GM18511 (cell line): Measurements from ENCODE around the gene MYO18B.
"Not testable (repeated sequence)": the region's sequence is repeated elsewhere in the genome, so short reads cannot be mapped to it uniquely, and the experiment has no call there.

ENCODE experiments used
- ATAC-seq: cut with Tn5 transposase; IDR thresholded peaks from one replicate; pipeline ENCODE4 v1.9.1; 2021; ENCODE audit warnings: mild to moderate bottlenecking, moderate library complexity; ENCODE audit not compliant: unreplicated experiment

The MYO18B gene

DNA sequence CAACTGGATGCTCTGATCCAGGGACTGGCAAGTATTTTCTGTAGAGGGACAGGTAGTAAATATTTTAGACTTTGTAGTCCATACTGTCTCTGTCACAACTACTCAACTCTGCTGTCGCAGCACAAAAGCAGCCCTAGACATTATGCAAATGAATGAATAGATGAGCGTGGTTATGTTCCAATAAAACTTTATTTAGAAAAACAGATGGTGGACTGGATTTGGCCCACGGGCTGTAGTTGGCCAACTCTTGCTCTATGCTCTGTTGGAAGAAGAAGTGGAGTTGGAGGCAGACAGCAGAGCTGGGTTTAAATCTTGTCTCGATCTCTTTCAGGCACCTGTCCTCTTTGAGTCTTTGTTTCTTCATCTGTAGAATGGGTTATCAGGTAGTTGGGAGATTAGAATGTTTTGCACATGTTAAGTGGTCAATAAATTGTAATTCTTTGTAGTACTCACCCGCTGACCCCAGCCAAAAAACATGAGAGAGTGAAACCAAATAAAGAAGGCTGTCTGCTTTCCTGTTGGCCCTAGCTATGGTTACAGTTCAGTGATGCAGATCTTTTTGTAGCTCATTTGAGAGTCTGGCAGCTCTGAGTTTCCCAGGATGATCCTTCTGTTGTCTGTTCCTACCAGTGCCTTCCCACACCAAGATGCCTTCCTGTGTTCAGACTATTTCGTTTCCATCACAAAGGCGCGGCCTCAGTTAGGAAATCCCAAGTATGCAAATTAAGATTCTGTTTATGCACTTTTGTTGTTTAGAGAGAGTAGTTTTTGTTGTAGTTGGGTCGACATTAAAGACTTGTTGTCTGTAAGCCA, 229.2 kb downstream of the MYO18B start:
- no peak for ATAC-seq

GRCh38 chr22:25972397-25972796, 230.4 kb downstream of the MYO18B start:
- no peak for ATAC-seq

DNA sequence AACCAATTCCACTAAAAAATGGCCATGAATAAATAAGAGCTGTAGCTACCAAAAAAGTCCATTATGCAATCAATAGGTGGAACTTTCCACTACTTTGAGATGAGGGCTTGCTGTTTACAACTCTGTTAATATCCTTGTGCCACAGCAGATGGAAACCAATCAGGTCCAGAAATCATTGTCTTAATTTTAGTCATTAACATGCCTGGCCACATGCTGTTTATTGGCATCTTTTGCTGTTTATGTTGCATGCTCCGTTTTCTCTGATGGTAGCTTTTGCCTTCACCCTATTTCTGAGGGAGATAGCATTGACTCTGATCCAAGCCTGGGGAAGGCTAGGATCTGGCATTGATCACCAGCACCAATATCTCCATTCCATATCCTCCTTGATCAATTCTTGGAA, 234.4 kb downstream of the MYO18B start:
- ATAC-seq, result no peak

DNA sequence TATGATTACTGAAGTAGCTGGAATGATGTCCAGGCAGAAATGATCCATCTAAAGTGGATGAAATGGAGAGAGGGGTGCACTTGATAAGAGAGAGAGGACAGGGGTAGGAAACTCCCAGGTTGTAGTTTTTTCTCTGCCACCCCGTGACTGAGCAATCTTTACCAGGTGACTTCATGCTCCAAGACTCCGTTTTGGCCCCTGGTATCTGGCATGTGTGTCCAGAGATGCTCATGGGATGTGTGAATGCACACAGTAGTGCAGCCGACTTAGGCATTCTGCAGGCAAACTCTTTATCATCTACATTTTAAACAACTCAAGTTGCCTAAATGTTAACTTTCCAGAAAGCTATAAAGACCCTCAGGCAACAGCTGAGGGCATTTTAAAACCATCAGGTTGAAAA, 238.0 kb downstream of the MYO18B start:
- ATAC-seq, result no peak

- not testable (repeated sequence) for ATAC-seq
These were observed 242.9 kb downstream of the MYO18B start for GRCh38 chr22:25984911-25985310.

DNA sequence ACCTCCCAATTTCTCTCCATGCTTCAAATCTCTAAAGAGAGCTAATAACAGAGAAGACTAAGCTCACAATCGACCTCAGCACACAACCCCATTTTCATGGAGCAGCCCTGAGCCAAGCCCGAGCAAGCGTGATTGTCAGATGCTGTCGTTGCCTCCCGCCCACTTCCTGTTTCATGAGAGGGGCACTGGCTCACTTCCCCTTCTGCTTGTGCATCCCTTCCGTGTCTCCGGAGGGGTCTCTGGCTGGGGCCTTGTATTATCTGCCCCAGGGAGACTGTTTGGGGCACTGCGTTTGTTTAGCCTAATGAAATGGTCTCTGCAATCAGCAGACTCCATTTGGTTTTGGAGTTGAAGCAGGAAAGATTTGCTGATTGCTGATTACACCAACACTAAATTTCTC, 246.0 kb downstream of the MYO18B start:
- ATAC-seq, result no peak

GRCh38 chr22:25990940-25991339, 249.0 kb downstream of the MYO18B start:
- ATAC-seq, result no peak

GRCh38 chr22:25992331-25992730, 250.3 kb downstream of the MYO18B start:
- ATAC-seq, result no peak

DNA sequence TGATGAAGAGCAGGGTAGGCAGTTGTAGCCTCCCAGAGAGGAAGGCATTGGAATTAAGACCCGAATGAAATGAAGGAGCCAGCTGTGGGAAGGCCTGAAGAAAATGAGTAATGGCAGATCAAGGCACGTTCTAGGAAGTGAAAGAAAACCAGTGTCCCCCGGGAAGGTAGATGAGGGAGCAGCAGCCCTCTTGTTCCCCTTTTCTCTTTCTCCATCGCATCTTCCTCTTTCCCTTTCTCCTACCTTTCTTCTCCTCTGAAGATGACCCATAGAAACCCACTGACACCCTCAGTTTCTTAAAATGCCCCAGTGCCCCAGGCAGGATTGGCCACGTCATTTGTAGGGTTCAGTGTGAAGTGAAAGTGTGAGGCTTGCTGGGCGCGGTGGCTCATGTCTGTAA, 254.7 kb downstream of the MYO18B start:
- no peak for ATAC-seq

- no peak for ATAC-seq
These were observed 256.1 kb downstream of the MYO18B start for GRCh38 chr22:25997886-25998775.

DNA sequence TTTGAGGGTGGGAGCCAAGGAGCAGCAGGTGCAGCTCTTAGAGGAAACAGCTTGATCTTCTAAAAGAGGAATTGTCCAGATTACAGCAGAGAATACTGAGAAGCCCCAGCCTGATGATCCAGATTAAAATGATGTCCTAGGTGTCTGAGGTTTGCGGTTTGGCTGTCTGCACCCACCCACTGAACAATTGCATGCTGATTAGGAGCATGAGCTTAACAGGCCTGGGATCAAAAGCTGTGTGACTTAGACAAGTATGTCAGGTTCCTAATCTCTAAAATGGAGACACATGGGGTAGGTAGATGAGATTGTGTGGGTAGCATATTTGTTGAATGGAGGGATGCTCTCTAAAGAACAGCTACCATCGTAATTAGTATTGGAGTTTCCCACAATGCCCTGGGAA, 260.5 kb downstream of the MYO18B start:
- ATAC-seq, result no peak

DNA sequence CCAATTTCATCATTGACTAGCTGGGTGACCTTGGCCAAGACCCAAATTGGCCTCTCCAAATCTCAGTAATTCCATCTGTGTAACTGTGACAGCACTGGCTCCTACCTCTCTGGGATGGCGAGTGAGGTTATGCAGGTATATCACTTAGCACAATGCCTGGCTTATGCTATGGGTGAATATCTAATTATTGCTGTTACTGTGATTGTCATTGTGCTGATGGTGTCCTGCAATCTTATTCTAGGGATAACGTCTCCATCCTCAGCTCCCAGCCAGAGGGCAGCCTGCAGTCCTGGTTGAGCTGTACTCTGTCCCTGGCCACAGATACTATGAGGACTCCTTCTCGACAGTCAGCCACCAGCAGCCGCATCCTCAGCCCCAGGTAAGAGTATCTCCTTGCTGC, 262.5 kb downstream of the MYO18B start:
- ATAC-seq, result no peak

GRCh38 chr22:26008587-26008986, 266.6 kb downstream of the MYO18B start:
- no peak for ATAC-seq

GRCh38 chr22:26016916-26017315, 274.9 kb downstream of the MYO18B start:
- no peak for ATAC-seq

GRCh38 chr22:26017932-26018331, 275.9 kb downstream of the MYO18B start:
- no peak for ATAC-seq

GRCh38 chr22:26019596-26019995, 277.6 kb downstream of the MYO18B start:
- ATAC-seq, result no peak

GRCh38 chr22:26021516-26021915, 279.5 kb downstream of the MYO18B start:
- ATAC-seq, result no peak

DNA sequence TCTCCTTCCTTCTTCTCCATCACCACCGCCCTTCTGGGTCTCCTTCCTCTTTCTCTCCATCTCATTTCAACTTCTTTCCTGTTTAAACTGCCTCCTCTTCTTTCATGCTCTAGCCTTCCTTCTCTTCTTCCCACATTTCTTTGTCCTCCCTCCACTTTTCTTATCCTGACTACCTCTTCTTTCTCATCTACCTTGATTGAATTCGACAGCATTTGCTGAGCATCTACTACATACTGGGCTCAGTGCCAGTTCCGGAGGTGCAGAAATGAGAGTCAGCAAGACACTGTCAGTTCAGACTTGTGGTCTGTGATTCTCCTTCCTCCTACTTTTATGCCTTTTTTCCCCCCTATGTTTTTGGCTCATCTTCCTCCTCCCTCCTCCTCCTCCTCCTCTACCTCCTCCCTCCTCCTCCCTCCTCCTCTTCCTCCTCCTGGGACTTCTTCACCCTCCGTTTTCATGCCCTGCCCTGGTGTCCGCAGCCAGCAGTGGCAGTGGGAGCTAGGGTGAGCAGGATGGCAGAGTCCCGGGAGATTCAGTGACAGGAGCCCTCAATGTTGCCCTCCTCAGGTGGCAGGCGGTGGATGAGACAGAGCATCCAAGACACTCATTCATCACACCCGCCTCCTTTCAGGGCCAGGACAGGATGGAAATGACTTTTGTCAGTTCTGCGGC, 281.3 kb downstream of the MYO18B start:
- ATAC-seq, result no peak

- ATAC-seq, result no peak
These were observed 283.6 kb downstream of the MYO18B start for GRCh38 chr22:26025626-26026025.

- no peak for ATAC-seq
These were observed 285.4 kb downstream of the MYO18B start for GRCh38 chr22:26027341-26027740.

DNA sequence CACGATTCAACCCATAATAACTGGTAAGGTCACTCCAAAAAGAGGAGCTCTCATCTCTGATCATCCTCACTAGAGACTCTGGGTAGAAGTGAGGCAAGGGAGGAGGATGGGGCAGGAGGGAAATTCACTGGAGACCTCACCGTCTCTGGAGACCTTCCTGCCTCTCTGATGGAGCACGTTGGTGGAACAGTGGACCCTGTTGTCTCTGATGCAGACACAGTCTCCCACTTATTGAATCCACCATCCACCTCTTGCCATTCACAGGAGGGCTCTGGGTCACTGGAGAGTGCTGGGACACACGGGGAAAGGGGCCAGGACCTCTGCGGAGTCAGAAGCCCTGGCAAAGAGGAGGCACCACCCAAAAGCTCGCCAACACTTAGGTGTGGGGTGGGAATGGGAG, 289.7 kb downstream of the MYO18B start:
- no peak for ATAC-seq
